GM10266 (cell line): Measurements from ENCODE around the gene CBX8.

ENCODE experiments used
- DNase-seq: peaks from one replicate; pipeline ENCODE4 v3.0.0; 2012; ENCODE audit errors: extremely low spot score
- CTCF ChIP-seq: IDR thresholded peaks from 2 replicates; pipeline ENCODE4 v1.5.1; 2012; ENCODE audit warnings: mild to moderate bottlenecking, low read depth; ENCODE audit not compliant: control insufficient read depth, insufficient read depth; ENCODE audit errors: missing control alignments

The CBX8 gene

GRCh38 chr17:79791735-79792161 is 5.1 kb downstream of the CBX8 start:
- TF ChIP-seq CTCF = no peak
- no peak for DNase-seq

- TF ChIP-seq CTCF = no peak
- DNase-seq = no peak
Observed at GRCh38 chr17:79790805-79791734, 5.8 kb downstream of the CBX8 start.

GRCh38 chr17:79789943-79790804 is 6.7 kb downstream of the CBX8 start:
- peak; percentile 90 for DNase-seq
- peak; percentile 91 for TF ChIP-seq CTCF

GRCh38 chr17:79788989-79789942 is 7.6 kb downstream of the CBX8 start:
- no peak for DNase-seq
- TF ChIP-seq CTCF = peak; percentile 6

- DNase-seq = no peak
Observed at GRCh38 chr17:79788455-79788854, 8.4 kb downstream of the CBX8 start.

More at GRCh38 chr17:79788455-79788854, 8.4 kb downstream of the CBX8 start:
- TF ChIP-seq CTCF = no peak
